ENCODE measurements around the gene GAS7.

- TF ChIP-seq, protein P1, sequence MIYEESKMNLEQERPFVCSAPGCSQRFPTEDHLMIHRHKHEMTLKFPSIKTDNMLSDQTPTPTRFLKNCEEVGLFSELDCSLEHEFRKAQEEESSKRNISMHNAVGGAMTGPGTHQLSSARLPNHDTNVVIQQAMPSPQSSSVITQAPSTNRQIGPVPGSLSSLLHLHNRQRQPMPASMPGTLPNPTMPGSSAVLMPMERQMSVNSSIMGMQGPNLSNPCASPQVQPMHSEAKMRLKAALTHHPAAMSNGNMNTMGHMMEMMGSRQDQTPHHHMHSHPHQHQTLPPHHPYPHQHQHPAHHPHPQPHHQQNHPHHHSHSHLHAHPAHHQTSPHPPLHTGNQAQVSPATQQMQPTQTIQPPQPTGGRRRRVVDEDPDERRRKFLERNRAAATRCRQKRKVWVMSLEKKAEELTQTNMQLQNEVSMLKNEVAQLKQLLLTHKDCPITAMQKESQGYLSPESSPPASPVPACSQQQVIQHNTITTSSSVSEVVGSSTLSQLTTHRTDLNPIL (CRISPR knock-in tag; IDR thresholded peaks at IDR 0.05; ENCODE audit: low read depth): no peak
- TF ChIP-seq PPARA (CRISPR knock-in tag; IDR thresholded peaks at IDR 0.05; ENCODE audit: borderline replicate concordance): no peak
- no peak for TF ChIP-seq GLIS3 (CRISPR knock-in tag; IDR thresholded peaks at IDR 0.05)
- TF ChIP-seq SNAI2 (CRISPR knock-in tag; IDR thresholded peaks at IDR 0.05): no peak
- no peak for TF ChIP-seq RARB (CRISPR knock-in tag; IDR thresholded peaks at IDR 0.05)
- TF ChIP-seq, protein P2, sequence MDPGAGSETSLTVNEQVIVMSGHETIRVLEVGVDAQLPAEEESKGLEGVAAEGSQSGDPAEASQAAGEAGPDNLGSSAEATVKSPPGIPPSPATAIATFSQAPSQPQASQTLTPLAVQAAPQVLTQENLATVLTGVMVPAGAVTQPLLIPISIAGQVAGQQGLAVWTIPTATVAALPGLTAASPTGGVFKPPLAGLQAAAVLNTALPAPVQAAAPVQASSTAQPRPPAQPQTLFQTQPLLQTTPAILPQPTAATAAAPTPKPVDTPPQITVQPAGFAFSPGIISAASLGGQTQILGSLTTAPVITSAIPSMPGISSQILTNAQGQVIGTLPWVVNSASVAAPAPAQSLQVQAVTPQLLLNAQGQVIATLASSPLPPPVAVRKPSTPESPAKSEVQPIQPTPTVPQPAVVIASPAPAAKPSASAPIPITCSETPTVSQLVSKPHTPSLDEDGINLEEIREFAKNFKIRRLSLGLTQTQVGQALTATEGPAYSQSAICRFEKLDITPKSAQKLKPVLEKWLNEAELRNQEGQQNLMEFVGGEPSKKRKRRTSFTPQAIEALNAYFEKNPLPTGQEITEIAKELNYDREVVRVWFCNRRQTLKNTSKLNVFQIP (CRISPR knock-in tag; IDR thresholded peaks at IDR 0.05; ENCODE audit: borderline replicate concordance, low read depth): no peak
- TF ChIP-seq OSR1 (CRISPR knock-in tag; IDR thresholded peaks at IDR 0.05): no peak
- TF ChIP-seq PATZ1 (CRISPR knock-in tag; IDR thresholded peaks at IDR 0.05; ENCODE audit: borderline replicate concordance): no peak
- no peak for TF ChIP-seq TCF4 (CRISPR knock-in tag; IDR thresholded peaks at IDR 0.05; ENCODE audit: borderline replicate concordance)
- no peak for TF ChIP-seq BACH2 (CRISPR knock-in tag; IDR thresholded peaks at IDR 0.05; ENCODE audit: borderline replicate concordance)
- no peak for TF ChIP-seq ARNTL (CRISPR knock-in tag; IDR thresholded peaks at IDR 0.05; ENCODE audit: borderline replicate concordance, low read depth)
- TF ChIP-seq ZFP3 (CRISPR knock-in tag; IDR thresholded peaks at IDR 0.05): no peak
- no peak for TF ChIP-seq ZNF8 (CRISPR knock-in tag; IDR thresholded peaks at IDR 0.05)
- TF ChIP-seq ZC3H10 (CRISPR knock-in tag; IDR thresholded peaks at IDR 0.05): no peak
These were observed 229.5 kb downstream of the GAS7 start for GRCh38 chr17:9968881-9969280.
